Endothelial cell of umbilical vein (primary cell): ENCODE results near the gene SVEP1. TPM values are rescaled to one million over a fixed set of nuclear protein-coding genes. Genes with fewer than 3 reads are reported as not detected.
"Not testable (repeated sequence)": the region's sequence is repeated elsewhere in the genome, so short reads cannot be mapped to it uniquely, and the experiment has no call there.

Experiments used
- BruUV-seq: library from RNA; stranded (reverse); fragments of 400-500 nt; replicated peaks from 2 replicates; lab custom pipeline; 2021; lab: Mats Ljungman, UMichigan
- CTCF ChIA-PET: fragments of 300-600, 350-600 bp; sonication (Branson Sonifier 250); formaldehyde crosslinking; loops from one replicate; lab custom pipeline; 2021; ENCODE audit warnings: antibody characterized with exemption, inconsistent platforms; lab: Charles Lee
- POLR2A ChIA-PET: fragments of 300-600, 350-600 bp; sonication (Branson Sonifier 250); formaldehyde crosslinking; loops from one replicate; lab custom pipeline; 2021; ENCODE audit warnings: antibody characterized with exemption, inconsistent platforms; lab: Charles Lee
- DNase-seq: peaks from one replicate; pipeline ENCODE4 v3.0.0-alpha.2; 2011; ENCODE audit warnings: low read depth, low spot score
- FAIRE-seq: peaks from 2 replicates; lab custom pipeline; 2011; peaks lifted over from hg19 to GRCh38; lab: Jason Lieb, UNC
- H2AFZ ChIP-seq: 2 replicates; pipeline ENCODE4 v1.6.0; 2012; ENCODE audit warnings: low read depth, low read length, control low read depth, inconsistent platforms
- H3K27ac ChIP-seq: 2 replicates; pipeline ENCODE4 v1.5.1; 2011; ENCODE audit warnings: low read depth, mild to moderate bottlenecking, control low read depth, low read length, moderate library complexity; ENCODE audit not compliant: insufficient read depth
- H3K27me3 ChIP-seq, 2 experiments: 2 replicates each; pipeline versions ENCODE4 v1.6.0 to v1.6.1; 2011; ENCODE audit warnings: low read length in 2 of 2, mixed read lengths in 1 of 2; ENCODE audit not compliant: control insufficient read depth in 2 of 2, insufficient read depth in 2 of 2
- H3K36me3 ChIP-seq, 2 experiments: 2 replicates in 1 of 2; 3 replicates in 1 of 2; pipeline ENCODE4 v1.5.1; 2011; ENCODE audit warnings: low read length in 2 of 2, mild to moderate bottlenecking in 1 of 2, moderate library complexity in 1 of 2; ENCODE audit not compliant: control insufficient read depth in 2 of 2, insufficient read depth in 2 of 2; ENCODE audit errors: extremely low read depth in 1 of 2
- H3K4me1 ChIP-seq: 3 replicates; pipeline ENCODE4 v1.5.1; 2011; ENCODE audit warnings: mild to moderate bottlenecking, low read length; ENCODE audit not compliant: control insufficient read depth, insufficient read depth; ENCODE audit errors: extremely low read depth
- H3K4me2 ChIP-seq: 2 replicates; pipeline ENCODE4 v1.6.1; 2011; ENCODE audit warnings: low read length, control low read depth, mixed read lengths; ENCODE audit not compliant: insufficient read depth
- H3K4me3 ChIP-seq, 3 experiments: fragments of 200-600 bp in 1 of 3; sonication (generic), shearing (Covaris generic) in 1 of 3; replicated peaks in 1 of 3; 2 replicates each; pipeline ENCODE4 v1.5.1; 2011 to 2016; ENCODE audit warnings: control low read depth in 3 of 3, low read length in 3 of 3, mild to moderate bottlenecking in 2 of 3, inconsistent platforms in 1 of 3, low read depth in 1 of 3, moderate library complexity in 1 of 3; ENCODE audit not compliant: insufficient read depth in 1 of 3
- H3K79me2 ChIP-seq: 2 replicates; pipeline ENCODE4 v1.6.0; 2012; ENCODE audit warnings: low read length, inconsistent platforms; ENCODE audit not compliant: control insufficient read depth, insufficient read depth
- H3K9ac ChIP-seq: replicated peaks from 2 replicates; pipeline ENCODE3; 2011; ENCODE audit warnings: low read length, control low read depth; ENCODE audit not compliant: insufficient read depth; ENCODE audit errors: extremely low read depth
- H3K9me1 ChIP-seq: replicated peaks from 3 replicates; pipeline ENCODE4 v1.6.0; 2011; ENCODE audit warnings: mild to moderate bottlenecking, low read length; ENCODE audit not compliant: control insufficient read depth, insufficient read depth; ENCODE audit errors: extremely low read depth
- H3K9me3 ChIP-seq: replicated peaks from 2 replicates; pipeline ENCODE4 v1.5.1; 2012; ENCODE audit warnings: low read length, inconsistent platforms; ENCODE audit not compliant: control insufficient read depth, insufficient read depth
- H4K20me1 ChIP-seq: replicated peaks from 2 replicates; pipeline ENCODE3; 2011; ENCODE audit warnings: mild to moderate bottlenecking, low read length; ENCODE audit not compliant: control insufficient read depth, insufficient read depth; ENCODE audit errors: extremely low read depth
- EZH2 ChIP-seq: IDR thresholded peaks from 2 replicates; pipeline ENCODE4 v1.6.1; 2012; ENCODE audit warnings: borderline replicate concordance, low read depth, mild to moderate bottlenecking, moderate library complexity, low read length, inconsistent platforms; ENCODE audit not compliant: severe bottlenecking
- FOS ChIP-seq: IDR thresholded peaks from 2 replicates; pipeline ENCODE4 v1.6.1; 2011; ENCODE audit warnings: mild to moderate bottlenecking, low read length, moderate library complexity, borderline replicate concordance; ENCODE audit not compliant: insufficient read depth
- GATA2 ChIP-seq: IDR thresholded peaks from 2 replicates; pipeline ENCODE4 v1.7.0; 2011; ENCODE audit warnings: low read depth, mild to moderate bottlenecking, moderate library complexity, mixed read lengths, low read length; ENCODE audit not compliant: insufficient read length, insufficient read depth
- JUN ChIP-seq: IDR thresholded peaks from 2 replicates; pipeline ENCODE4 v1.6.1; 2011; ENCODE audit warnings: borderline replicate concordance, low read depth; ENCODE audit not compliant: insufficient read length, insufficient read depth
- MYC ChIP-seq: IDR thresholded peaks from one replicate; pipeline ENCODE4 v1.6.1; 2011; ENCODE audit warnings: mild to moderate bottlenecking, low read depth, low read length
- POLR2A ChIP-seq: IDR thresholded peaks from 2 replicates; pipeline ENCODE4 v1.6.1; 2012; ENCODE audit warnings: low read depth, mild to moderate bottlenecking, control low read depth, low read length
- POLR2AphosphoS5 ChIP-seq: IDR thresholded peaks from 2 replicates; pipeline ENCODE4 v1.6.1; 2012; ENCODE audit warnings: low read depth, mild to moderate bottlenecking, control low read depth, low read length, moderate library complexity; ENCODE audit not compliant: insufficient read depth
- dilution Hi-C: fragments of 300-500 bp; cut with MboI; formaldehyde crosslinking; loops from one replicate; pipeline ENCODE4 v1.15.0; 2019; ENCODE audit warnings: low sequenced_read_pairs; ENCODE audit not compliant: extremely low pct_ligation_motif_present
- intact Hi-C: fragments of 100-400 bp; cut with micrococcal nuclease; formaldehyde crosslinking; loops from one replicate; pipeline ENCODE4 v1.10.0; 2022
- polyA plus RNA-seq, 4 experiments: library from polyadenylated mRNA; depleted of rRNA in 3 of 4; stranded (reverse) in 3 of 4; unstranded in 1 of 4; fragments of >200 nt; gene quantifications; 2 replicates each; pipeline versions ENCODE4 v1.2.1 to v1.2.3, GENCODE V29; 2011 to 2012; ENCODE audit warnings: missing spikeins in 1 of 4
- total RNA-seq: library from RNA; stranded (reverse); gene quantifications from 2 replicates; pipeline ENCODE4 v1.2.3, GENCODE V29; 2021
- TF ChIP-seq, protein P1 (sequence below), 2 donors: IDR thresholded peaks; 1 replicate in 1 of 2; 2 replicates in 1 of 2; pipeline ENCODE4 v1.5.1; 2011; ENCODE audit warnings: low read length in 2 of 2, mild to moderate bottlenecking in 2 of 2, moderate library complexity in 2 of 2, control low read depth in 1 of 2, inconsistent platforms in 1 of 2, low read depth in 1 of 2; ENCODE audit not compliant: insufficient read depth in 1 of 2; ENCODE audit errors: extremely low read depth in 1 of 2
- TF ChIP-seq, protein P2 (sequence below): IDR thresholded peaks from 2 replicates; pipeline ENCODE4 v1.6.1; 2011; ENCODE audit not compliant: insufficient read depth, insufficient read length

The SVEP1 gene
- total and polyA plus RNA-seq, 2 donors (not counting 3 experiments of a cell fraction or from before 2014, with no cell fraction given), result 0.04 to 0.29 TPM

- CTCF ChIA-PET, result no interaction called here
- H3K9me1 ChIP-seq, result no peaks in the 10 kb centered on the region
- no peak overlapping the region for H3K27ac ChIP-seq
- no peaks in the 10 kb centered on the region for H3K4me1 ChIP-seq
- POLR2A ChIA-PET, result no interaction called here
- no TSS peak for BruUV-seq
- dilution Hi-C loops (no loop called here), intact Hi-C loops (no loop called here)
- H3K9ac ChIP-seq, result no peak overlapping the region
- no peak for DNase-seq
- H3K79me2 ChIP-seq, result no peaks in the 10 kb centered on the region
- H3K36me3 ChIP-seq, result no peaks in the 10 kb centered on the region
- H2AFZ ChIP-seq, result no peak overlapping the region
- no peaks in the 10 kb centered on the region for H3K9me3 ChIP-seq
- no peak overlapping the region for H3K4me2 ChIP-seq
- no peaks in the 10 kb centered on the region for H3K27me3 ChIP-seq
- no peaks in the 10 kb centered on the region for H4K20me1 ChIP-seq
- no peak overlapping the region for H3K4me3 ChIP-seq
- no peak for FAIRE-seq
- no peak for TF ChIP-seq POLR2AphosphoS5
- no peak for TF ChIP-seq POLR2A
- TF ChIP-seq MYC, result no peak
- no peak for TF ChIP-seq EZH2
- TF ChIP-seq, protein P1, sequence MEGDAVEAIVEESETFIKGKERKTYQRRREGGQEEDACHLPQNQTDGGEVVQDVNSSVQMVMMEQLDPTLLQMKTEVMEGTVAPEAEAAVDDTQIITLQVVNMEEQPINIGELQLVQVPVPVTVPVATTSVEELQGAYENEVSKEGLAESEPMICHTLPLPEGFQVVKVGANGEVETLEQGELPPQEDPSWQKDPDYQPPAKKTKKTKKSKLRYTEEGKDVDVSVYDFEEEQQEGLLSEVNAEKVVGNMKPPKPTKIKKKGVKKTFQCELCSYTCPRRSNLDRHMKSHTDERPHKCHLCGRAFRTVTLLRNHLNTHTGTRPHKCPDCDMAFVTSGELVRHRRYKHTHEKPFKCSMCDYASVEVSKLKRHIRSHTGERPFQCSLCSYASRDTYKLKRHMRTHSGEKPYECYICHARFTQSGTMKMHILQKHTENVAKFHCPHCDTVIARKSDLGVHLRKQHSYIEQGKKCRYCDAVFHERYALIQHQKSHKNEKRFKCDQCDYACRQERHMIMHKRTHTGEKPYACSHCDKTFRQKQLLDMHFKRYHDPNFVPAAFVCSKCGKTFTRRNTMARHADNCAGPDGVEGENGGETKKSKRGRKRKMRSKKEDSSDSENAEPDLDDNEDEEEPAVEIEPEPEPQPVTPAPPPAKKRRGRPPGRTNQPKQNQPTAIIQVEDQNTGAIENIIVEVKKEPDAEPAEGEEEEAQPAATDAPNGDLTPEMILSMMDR (IDR thresholded peaks at IDR 0.05; ENCODE audit: extremely low read depth in 1 of 2, insufficient read depth in 1 of 2, low read depth in 1 of 2, low read length in 2 of 2), result no peak
- no peak for TF ChIP-seq FOS
- TF ChIP-seq JUN, result no peak
- TF ChIP-seq, protein P2, sequence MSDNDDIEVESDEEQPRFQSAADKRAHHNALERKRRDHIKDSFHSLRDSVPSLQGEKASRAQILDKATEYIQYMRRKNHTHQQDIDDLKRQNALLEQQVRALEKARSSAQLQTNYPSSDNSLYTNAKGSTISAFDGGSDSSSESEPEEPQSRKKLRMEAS, result no peak
- no peak for TF ChIP-seq GATA2
Observed at GRCh38 chr9:110364451-110364850, 215.1 kb downstream of the SVEP1 start.

GRCh38 chr9:110358992-110359391 is 220.5 kb downstream of the SVEP1 start:
- not testable (repeated sequence) for BruUV-seq

More at GRCh38 chr9:110358992-110359391, 220.5 kb downstream of the SVEP1 start:
- dilution Hi-C loops, H2AFZ ChIP-seq, H3K4me2 ChIP-seq, FAIRE-seq, H3K9ac ChIP-seq, H3K9me1 ChIP-seq, H3K27ac ChIP-seq, H3K4me3 ChIP-seq, H3K4me1 ChIP-seq, CTCF ChIA-PET, H4K20me1 ChIP-seq, intact Hi-C loops, POLR2A ChIA-PET, H3K27me3 ChIP-seq, H3K79me2 ChIP-seq, DNase-seq, H3K36me3 ChIP-seq, H3K9me3 ChIP-seq: not testable (repeated sequence)
